SH-SY5Y (cell line): ENCODE data around the gene SMOC1.

ENCODE experiments used
- GATA2 ChIP-seq: IDR thresholded peaks from 2 replicates; pipeline ENCODE4 v1.6.1; 2011; ENCODE audit warnings: mild to moderate bottlenecking, low read depth, low read length
- GATA3 ChIP-seq: IDR thresholded peaks from 2 replicates; pipeline ENCODE4 v1.6.1; 2011; ENCODE audit warnings: low read depth, mild to moderate bottlenecking, low read length, moderate library complexity

The SMOC1 gene

DNA sequence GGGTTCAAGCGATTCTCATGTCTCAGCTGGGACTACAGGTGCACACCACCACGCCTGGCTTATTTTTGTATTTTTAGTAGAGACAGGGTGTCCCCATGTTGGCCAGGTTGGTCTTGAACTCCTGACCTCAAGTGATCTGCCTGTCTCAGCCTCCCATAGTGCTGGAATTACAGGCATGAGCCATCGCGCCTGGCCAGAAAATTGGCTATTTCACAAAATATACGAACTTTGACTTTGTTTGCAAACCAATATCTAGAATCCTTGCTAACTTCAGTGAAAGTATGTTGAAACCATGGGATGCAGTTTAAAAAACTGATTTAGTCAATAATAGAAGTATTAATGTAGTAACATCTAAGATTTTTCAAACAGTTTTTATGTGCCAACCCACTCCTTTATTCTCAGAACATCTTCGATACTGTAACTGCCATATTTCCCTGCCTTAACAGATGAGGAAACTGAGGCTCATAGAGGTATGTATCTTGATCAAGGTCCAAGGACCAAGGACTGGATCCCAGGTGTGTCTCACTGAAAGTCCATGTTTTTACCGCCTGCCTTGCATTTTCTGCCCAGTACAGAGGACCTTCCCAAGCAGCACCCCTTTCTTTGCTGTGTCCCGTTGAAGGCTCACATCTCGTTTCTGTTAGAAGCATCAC, 54.5 kb downstream of the SMOC1 start:
- no peak for TF ChIP-seq GATA3
- TF ChIP-seq GATA2: no peak

DNA sequence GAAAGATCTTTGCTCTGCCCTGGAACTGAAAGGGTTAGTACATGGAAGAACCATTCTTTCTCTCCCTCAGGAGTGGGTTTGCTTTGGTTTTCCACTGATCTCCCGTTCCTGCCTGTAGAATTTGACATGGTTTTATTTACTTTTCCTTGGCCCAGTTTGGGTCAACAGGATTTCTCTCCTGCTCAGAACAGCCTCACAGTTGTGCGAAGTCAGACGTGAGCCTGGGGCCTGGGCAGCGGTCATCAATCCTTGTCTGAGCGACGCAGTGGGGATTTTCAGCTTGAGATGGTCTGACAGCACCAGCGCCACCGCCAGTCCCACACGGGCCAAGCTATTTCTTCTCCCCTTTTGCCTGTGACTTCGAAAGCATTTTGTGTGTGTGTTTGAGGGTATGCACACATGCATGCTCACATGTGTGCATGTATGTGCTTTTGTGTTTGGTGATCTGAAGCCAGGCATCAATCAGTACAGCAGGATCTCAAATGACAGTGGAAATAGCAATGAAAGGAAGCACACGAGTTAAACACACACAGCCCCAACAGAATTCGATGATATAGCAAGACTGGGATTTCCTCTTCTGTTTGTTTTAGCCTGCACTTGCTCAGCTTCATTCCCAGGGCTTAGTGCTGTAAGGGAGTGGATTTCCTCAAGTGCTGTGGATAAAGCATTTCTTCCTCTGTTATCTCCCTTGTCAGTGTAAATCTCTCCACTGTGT, 58.3 kb downstream of the SMOC1 start:
- TF ChIP-seq GATA3: no peak
- no peak for TF ChIP-seq GATA2

DNA sequence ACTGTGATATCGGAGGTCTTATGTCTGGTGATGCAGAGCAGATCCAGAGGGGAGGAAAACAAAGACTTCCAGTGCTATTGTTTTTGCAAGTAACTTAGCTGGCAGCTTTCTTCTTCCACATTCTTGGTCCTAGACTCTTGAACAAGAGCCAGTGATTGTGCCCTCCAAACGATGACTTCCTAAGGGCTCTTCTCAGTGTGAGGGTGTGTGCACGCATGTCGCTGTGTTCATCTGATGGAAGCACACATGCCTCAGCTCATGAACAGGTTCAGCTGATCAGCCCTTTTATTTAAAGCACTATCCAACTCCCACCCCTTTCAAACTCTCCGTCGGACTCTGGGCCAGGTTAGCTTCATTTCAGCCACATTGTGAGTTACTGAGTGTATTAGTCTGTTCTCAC, 59.5 kb downstream of the SMOC1 start:
- TF ChIP-seq GATA3 (no peak), GATA2 (no peak)

DNA sequence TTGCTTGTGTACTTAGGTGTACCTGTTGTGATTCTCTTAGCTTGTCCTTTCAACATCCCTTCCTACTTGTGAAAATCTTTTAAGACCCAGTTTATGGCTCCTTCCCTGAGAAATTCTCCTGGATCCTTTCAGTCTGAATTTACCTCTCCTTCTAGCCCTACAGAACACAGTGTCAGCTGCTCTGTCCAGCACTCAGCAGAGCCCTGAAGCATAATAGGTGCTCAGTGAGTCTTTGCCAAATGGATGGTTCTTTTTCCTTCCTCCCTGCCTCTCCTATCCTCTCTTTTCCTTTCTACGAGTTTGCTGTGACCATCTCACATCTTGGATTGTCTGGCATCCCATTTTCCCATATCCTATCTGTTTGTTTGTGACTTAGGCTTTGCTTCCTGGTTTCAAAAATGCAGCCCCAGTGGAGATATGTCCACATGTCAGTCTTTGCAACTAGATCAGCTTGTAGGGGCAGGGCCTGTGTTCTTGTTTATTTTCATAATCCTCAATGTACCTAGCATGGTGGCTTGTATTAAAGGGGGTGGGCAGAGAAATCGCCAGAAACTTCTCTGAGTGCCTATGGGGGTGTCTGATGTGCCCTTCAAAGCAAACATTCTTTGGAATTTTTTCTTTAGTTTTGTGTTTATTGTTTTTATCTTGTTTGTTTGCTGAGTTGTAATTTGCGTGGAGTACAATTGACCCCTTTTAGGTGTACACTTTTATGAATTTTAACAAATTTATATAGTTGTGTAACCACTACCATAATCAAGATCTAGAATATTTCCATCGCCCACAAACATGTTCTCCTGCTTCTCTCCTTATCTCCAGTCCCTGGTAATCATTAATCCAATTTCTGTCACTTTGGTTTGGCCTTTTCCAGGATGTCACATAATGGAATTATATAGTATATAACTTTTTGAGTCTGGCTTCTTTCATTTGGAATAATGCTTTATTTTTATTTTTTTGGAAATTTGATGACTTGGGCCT, 62.8 kb downstream of the SMOC1 start:
- TF ChIP-seq GATA3: peak; percentile 75
- peak; percentile 72; the same call in 1 of the 2 replicates for TF ChIP-seq GATA2

DNA sequence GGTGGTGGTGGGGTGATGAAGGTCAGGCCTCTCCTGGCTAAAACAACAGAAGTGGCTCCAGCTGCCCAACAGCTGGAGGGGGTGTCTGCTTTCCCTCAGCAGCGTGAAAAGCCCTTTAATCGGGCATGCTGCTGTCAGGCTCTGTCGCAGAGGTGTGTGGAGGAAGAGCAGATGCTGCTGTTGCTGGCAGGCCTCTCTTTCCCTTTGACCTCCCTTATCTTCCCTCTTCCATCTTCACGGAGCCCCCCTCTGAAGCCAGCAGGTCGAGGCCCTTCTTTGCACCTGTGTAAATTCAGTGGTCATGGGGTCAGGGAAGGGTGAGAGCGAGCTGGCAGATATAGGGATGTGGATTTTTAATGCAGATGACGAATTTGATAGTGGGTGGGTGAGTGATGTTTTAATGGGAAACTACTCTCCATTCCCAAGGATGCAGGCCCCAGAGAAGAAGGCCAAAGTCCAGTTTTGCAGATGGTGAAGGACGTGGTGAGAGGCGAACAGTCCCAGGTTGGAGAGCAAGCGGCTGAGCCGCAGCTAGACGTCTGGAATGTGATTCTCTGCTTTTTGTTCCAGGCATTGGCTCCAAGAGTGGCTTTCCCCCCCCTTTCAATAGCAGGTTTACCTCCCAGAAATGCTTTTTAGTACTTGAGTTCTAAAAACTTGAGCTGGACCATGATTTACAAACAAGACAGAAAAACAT, 64.0 kb downstream of the SMOC1 start:
- TF ChIP-seq GATA3 (peak; percentile 90), GATA2 (peak; percentile 99)

DNA sequence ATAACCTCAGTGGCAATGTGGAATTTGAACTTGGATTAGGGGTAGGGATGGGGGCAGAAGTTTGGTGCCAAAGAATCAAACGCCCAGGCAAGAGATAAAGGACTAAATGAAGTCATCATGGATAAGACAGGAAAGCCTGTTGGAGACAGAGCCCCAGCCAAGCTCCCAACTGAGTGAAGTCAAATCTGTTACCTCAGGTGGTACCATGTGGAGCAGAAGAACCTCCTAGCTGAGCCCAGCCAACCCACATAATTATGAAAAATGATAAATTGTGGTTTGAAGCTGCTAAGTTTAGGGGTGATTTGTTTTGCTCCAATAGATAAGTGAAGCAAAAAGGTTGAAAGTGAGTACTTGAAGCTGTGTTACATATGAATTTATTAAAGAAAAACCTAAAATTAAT, 66.1 kb downstream of the SMOC1 start:
- TF ChIP-seq GATA2 (no peak), GATA3 (no peak)

DNA sequence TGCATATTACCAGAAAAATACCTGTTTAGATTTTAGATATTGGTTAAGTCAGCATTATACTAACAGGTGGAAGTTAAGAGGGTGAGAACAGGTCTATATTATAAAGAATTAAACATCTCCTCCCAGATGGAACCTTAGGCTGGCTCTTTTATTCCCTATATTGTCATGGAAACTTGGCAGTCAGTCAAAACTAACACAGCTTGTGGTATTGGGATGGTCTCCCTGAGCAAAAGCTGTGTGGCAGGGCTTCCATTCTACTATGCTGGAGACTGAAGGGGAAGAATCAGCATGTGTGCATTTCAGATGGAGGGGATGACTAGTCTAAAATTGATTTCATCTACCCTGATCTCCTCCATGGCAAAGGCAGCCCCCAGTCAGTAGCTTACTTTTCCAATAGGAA, 66.7 kb downstream of the SMOC1 start:
- no peak for TF ChIP-seq GATA3
- no peak for TF ChIP-seq GATA2

DNA sequence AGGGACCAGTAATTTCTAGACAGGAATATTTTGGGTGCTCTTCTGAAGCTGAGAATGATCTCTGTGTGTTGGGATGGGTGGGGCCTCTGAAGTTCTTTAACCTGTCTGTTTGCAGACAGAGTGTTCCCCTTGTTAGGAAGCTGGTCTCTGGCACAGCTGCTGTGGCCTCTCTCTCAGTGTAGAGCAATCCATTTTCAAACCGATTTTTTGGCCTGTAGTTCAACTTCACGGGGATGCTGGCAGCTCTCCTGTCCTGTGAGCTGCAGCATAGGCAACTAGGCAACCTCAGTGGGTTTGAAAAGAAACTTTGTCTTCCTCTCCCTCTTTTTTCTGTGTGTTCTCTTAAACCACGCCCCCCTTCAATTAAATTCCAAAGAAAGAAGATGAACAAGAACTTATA, 69.1 kb downstream of the SMOC1 start:
- TF ChIP-seq GATA3 (no peak), GATA2 (no peak)

DNA sequence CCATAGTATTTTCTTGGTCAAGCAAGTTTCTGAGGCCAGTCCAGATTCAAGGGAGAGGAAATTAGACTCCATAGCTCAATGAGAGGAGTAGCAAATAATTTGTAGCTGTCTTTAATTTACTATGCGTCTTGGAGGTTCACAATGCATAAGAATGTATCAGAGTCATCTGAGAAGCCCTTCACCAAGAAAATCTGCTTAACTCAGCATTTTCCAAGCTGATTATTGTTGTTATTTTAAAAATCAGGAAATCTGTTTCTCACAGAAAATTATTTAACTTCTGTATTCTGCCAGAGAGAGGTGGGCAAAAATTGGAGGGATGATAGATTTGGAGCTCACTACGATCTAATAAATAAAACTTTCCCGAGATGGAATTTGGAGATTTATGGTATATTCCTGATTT, 72.0 kb downstream of the SMOC1 start:
- no peak for TF ChIP-seq GATA3
- TF ChIP-seq GATA2: no peak

DNA sequence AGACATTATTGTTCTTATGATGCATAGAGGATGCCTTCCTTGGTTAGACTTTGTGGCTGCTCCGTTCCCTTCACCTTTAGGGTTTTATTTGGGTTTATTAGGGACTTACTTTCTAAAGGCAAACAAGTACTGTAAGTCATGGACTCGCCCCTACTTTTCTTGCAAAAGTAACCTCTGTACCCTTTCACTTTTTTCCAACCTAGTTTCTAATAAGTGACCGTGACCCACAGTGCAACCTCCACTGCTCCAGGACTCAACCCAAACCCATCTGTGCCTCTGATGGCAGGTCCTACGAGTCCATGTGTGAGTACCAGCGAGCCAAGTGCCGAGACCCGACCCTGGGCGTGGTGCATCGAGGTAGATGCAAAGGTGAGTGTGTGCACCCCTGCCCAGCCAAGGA, 72.7 kb downstream of the SMOC1 start:
- TF ChIP-seq GATA2 (no peak), GATA3 (no peak)

DNA sequence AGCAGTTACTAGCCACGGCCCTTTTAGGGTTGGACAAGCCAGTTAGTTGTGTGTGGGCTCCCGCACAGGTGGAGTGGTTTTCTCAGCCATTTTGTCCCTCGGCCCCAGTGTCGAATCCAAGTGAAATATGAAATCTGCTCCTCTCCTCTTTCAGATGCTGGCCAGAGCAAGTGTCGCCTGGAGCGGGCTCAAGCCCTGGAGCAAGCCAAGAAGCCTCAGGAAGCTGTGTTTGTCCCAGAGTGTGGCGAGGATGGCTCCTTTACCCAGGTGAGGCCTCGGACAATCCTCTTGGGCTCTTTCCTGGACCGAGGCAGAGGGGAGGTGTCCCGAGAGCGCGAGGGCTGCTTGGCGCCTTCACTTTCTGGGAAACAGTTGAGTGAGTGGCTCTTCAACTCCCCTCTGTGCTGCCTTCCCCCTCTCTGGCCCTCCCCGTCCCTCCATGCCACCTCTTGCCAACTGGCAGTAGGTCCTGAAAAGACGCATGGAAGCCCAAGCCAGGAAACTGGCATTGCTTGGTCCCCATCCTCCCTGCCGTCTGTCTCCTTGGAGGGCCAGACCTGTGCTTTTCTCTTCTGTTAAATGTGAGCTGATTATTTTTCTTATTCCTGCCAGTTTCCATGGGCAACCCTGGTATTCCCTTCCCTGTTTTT, 74.2 kb downstream of the SMOC1 start:
- TF ChIP-seq GATA2 (no peak), GATA3 (no peak)

DNA sequence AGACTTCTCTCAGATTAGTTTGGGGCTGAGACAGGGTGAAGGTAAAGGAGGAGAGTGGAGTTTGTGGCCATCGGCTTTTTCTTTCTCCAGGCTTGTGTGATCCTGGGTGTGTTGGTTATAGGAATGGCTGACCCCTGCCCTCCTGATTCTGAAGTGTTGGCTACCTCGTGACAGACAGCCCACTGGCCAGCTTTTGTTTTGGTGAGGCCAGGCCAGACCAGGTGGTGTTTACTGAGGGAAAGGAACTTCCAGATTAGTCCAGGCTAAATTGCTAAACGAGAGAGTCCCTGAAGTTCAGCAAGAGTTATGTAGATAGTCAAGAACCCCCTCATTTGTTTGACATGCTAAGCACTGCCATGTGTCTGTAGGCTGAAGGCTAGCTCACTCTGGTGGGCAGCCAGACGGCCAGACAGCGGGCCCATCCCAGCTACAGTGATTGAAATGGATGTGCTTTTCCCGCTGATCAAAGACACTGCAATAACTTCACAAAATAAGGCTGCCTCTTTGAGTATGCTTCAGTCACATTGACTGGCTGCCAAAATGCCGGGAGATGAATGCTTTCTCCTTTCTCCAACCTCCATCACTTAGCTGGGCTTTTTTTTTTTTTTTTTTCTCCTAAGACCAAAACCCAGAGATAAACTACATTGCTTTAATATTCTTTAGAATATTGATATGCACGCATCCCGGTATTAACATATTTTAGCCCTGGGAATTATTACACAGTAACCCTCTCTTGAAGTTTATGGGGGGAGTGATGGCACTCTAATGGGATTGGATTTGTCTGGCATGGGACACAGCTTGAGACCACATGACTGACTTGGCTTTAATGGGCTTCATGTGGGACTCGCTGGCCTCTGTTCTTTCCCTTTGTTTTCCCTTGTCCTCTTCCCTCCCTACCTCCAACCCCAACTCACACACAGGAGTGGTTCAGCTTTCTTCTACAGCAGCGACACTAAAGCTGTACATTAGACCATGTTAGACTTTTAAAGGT, 76.9 kb downstream of the SMOC1 start:
- no peak for TF ChIP-seq GATA3
- TF ChIP-seq GATA2: no peak
